Ectodermal cell (in vitro differentiated cells): Measurements from ENCODE around the gene KAT6B.
A peak's percentile ranks its signal among the peaks of the same experiment; 100 is the strongest.

Experiments
- H3K27ac ChIP-seq: 2 replicates; pipeline ENCODE4 v1.7.0; 2013; ENCODE audit warnings: mild to moderate bottlenecking, low read depth, low read length; ENCODE audit not compliant: insufficient read depth, poor library complexity, severe bottlenecking
- H3K27me3 ChIP-seq: 2 replicates; pipeline ENCODE4 v1.7.0; 2013; ENCODE audit warnings: mild to moderate bottlenecking, low read length; ENCODE audit not compliant: insufficient read depth, control insufficient read depth, poor library complexity, severe bottlenecking
- H3K36me3 ChIP-seq: one replicate; pipeline ENCODE4 v1.7.0; 2013; ENCODE audit warnings: low read length; ENCODE audit not compliant: control insufficient read depth, insufficient read depth
- H3K4me1 ChIP-seq: one replicate; pipeline ENCODE4 v1.7.0; 2013; ENCODE audit warnings: low read length; ENCODE audit not compliant: control insufficient read depth, insufficient read depth
- H3K4me3 ChIP-seq: 2 replicates; pipeline ENCODE4 v1.7.0; 2013; ENCODE audit warnings: low read depth, low read length, control low read depth; ENCODE audit not compliant: insufficient read depth
- H3K9me3 ChIP-seq: 2 replicates; pipeline ENCODE4 v1.7.0; 2013; ENCODE audit warnings: mild to moderate bottlenecking, low read length, moderate library complexity; ENCODE audit not compliant: control insufficient read depth
- WGBS, 2 experiments: methylation state at CpG; one replicate each; pipeline ENCODE4 v1.1.7; 2013; ENCODE audit warnings: missing lambda C conversion rate in 2 of 2; 5-methylcytosine and 5-hydroxymethylcytosine counted together

The KAT6B gene

DNA sequence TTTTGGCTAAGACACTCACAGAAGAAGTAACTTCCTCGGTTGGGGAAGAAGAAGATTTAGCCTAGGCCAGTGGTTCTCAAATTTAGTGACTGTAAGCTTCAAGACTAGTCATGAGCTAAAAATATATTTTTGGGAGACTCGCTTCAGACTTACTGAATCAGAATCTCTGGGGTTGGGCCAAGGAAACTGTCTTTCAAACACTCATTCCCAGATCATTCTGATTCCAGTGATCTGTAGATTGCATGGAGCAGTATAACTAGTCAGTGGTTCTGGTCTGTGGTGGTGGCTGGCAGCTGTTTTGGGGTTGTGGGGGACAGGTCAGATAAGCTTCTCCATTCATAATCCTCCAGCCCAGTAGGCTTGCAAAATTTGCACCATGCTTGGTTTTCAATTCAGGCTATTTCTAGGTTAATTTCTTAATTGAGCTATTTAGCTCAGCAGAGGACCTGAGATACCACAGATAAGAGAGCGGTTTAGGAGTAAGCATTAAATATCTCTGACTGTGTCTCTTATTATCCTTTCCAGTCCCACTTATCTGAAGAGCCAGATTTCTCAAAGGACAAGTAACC, 3.8 kb upstream of the KAT6B start:
- Histone ChIP-seq H3K4me1 (no peaks in the 10 kb centered on the region), H3K27me3 (no peaks in the 10 kb centered on the region), H3K36me3 (no peaks in the 10 kb centered on the region), H3K4me3 (no peak overlapping the region), H3K27ac (no peak overlapping the region), H3K9me3 (no peaks in the 10 kb centered on the region)
- 94 to 98% methylated on average over 3 of the region's 3 CpGs for WGBS, 2 experiments

DNA sequence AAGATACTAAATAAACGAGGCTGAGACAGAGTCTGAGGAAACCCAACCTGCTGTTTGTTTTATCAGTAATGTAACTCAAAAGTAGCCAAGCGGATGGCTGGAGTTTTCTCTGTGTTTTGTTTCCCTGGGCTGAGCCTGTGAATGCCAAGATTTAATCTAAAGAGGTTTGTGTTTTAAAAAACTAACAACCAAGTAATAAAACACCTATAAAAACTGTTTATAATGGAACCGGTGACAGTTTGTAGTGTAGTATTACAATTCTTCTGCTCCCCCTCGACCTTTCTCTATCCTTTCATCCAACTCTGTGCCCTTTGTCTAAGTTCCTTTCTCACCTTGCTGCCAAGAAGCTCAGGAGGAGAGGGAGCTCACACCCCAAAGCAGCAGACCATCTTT, 2.6 kb upstream of the KAT6B start:
- H3K4me3 ChIP-seq, result no peak overlapping the region
- WGBS, 2 experiments, result 82 to 88% methylated on average over 2 to 3 of the region's 4 CpGs
- H3K27ac ChIP-seq, result no peak overlapping the region
- no peaks in the 10 kb centered on the region for H3K4me1 ChIP-seq
- no peaks in the 10 kb centered on the region for H3K36me3 ChIP-seq
- no peaks in the 10 kb centered on the region for H3K9me3 ChIP-seq
- H3K27me3 ChIP-seq, result no peaks in the 10 kb centered on the region

DNA sequence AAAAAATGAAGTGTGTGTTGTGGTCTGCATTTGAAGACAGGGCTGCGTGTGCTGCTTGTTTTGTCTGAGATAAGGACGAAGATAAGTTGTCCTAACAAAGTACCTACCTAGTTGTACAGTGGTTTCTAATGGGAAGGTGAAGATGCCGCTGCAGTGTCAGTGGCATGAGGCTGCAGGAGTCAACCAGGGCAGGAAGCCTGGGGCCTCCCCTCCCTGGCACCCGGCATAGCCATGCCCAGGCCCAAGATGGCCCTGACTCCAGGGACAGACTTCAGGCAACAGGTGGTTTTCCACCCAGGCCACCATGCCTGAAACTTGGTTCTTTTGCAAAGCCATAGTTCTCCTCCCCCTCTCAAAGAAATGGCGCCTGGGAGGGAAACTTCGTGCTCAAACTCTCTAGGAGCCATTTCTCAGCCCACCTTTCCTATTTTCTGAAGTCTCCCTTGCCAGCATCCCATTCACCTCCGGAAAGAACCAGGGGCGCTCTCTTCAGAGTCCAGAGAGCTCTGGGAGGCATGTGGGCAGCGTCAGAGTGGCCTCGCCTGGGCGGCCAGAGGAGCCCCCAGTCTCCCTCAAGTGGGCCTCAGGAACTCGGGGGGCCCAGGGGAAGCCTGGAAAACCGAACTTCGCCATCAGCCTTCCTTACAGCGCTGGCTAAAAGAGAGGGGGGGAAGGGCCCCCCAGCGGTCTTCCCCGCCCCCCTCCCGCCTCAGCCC, 2.1 kb upstream of the KAT6B start:
- Histone ChIP-seq H3K4me3 (peak overlapping the region; percentile 83), H3K9me3 (no peaks in the 10 kb centered on the region), H3K36me3 (no peaks in the 10 kb centered on the region), H3K4me1 (no peaks in the 10 kb centered on the region), H3K27ac (no peak overlapping the region), H3K27me3 (no peaks in the 10 kb centered on the region)
- 28 to 30% methylated on average over 17 to 18 of the region's 18 CpGs for WGBS, 2 experiments

DNA sequence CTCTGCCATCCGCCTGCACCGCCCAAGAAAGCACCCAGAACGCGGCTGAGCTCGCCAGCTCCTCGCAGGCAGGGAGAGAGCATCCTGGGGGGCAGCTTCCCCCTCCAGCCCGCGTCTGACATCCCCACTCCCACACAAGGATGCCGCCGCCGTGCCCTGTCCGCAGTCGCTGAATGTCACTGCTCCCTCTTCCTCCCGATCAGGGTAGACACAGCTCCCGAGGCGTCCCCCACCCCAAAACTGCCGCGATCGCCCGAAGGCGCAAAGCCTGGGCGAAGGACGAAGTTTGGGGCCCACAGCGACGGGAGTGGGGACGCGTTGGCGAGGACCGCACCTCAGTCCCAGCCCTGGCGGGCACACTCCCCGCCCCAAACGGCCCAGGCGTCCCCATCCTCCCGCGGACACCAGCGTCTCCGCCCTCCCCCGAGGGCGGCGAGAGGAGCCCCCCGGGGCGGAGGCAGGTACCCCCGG, 1.5 kb upstream of the KAT6B start:
- WGBS, 2 experiments, result 0% methylated on average over 43 of the region's 43 CpGs
- H3K9me3 ChIP-seq, result no peaks in the 10 kb centered on the region
- no peak overlapping the region for H3K27ac ChIP-seq
- H3K36me3 ChIP-seq, result no peaks in the 10 kb centered on the region
- no peaks in the 10 kb centered on the region for H3K27me3 ChIP-seq
- H3K4me3 ChIP-seq, result peak overlapping the region; percentile 83
- no peaks in the 10 kb centered on the region for H3K4me1 ChIP-seq

DNA sequence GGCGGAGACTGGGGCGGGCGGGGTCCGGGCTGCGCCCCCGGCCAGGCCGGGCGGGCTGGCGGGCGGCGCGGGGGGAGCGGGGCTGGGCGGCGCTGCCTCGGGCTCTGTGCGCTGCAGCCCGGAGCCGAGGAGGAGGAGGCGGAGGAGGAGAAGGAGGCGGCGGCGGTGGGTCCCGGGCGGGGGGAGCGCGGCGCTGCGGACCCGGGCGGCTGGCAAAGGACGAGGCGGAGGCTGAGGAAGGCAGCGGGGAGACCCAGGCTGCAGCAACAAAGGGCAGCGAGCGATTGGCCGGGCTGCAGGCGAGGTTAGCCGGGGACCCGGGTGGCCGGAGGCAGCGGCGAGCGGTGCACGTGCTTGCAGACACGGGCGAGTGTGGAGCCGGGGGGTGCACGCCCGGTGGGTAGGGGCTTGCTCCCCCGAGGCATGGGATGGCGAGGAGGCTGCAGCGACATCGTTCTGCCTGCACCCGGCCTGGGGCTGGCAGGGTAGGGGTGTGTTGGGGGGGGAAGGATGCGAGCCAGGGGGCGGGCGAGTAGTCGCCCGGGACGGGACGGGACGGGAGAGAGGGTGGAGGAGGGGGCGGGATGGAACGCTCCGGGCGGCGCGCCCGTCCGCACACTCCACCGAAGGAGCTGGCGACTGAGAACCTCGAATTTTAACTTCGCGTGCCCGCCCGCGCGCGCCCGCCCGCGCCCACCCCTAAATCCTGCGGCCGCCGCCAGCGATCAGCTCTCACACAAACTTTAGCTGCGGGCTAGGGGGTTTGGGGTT, 844 bp upstream of the KAT6B start:
- Histone ChIP-seq H3K4me1 (no peaks in the 10 kb centered on the region), H3K9me3 (no peaks in the 10 kb centered on the region), H3K27ac (peak overlapping the region; percentile 91), H3K4me3 (peak overlapping the region; percentile 83), H3K36me3 (no peaks in the 10 kb centered on the region), H3K27me3 (no peaks in the 10 kb centered on the region)
- 1% methylated on average over 89 of the region's 89 CpGs for WGBS, 2 experiments

DNA sequence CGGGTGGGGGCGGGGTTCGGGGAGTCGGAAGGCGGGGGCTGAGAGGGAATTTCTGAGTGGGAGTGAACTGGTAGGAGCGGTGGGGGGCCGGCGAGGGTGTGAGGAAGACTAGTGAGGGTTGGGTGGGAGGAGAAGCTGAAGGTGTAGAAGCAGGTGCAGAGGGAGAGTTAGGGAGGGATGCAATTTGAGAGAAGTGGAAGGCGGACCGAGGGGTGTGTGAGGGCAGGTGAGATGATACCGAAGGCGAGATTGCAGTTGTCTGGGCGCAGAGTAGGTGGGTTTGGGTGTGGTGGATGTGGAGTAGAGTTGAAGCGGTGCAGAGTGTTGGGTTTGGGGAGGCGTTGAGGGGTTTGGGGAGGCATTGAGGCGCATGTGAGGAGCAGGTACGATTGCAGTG, 643 bp downstream of the KAT6B start:
- no peaks in the 10 kb centered on the region for H3K9me3 ChIP-seq
- no peaks in the 10 kb centered on the region for H3K27me3 ChIP-seq
- no peak overlapping the region for H3K27ac ChIP-seq
- no peaks in the 10 kb centered on the region for H3K4me1 ChIP-seq
- WGBS, 2 experiments, result 7% methylated on average over 17 of the region's 17 CpGs
- no peaks in the 10 kb centered on the region for H3K36me3 ChIP-seq
- peak overlapping the region; percentile 78 for H3K4me3 ChIP-seq

DNA sequence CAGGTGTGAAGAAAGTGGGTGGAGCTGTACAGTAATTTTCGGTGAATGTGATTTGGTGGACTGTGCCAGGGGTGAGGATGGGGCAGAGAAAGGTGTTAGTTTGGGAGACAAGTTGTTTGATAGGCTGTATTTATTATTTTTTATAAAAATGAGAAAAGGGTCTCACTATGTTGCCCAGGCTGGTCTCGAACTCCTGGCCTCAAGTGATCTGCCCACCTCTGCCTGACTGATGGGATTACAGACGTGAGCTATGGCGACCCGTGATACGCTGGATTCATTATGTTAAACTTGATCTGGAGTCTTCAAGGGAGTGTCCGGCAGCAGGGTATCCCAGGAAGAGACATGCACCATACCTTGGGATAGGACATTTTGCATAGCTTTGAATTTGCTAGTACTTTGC, 1.3 kb downstream of the KAT6B start:
- no peak overlapping the region for H3K4me3 ChIP-seq
- H3K27ac ChIP-seq, result no peak overlapping the region
- 91 to 92% methylated on average over 7 of the region's 7 CpGs for WGBS, 2 experiments
- no peaks in the 10 kb centered on the region for H3K9me3 ChIP-seq
- no peaks in the 10 kb centered on the region for H3K27me3 ChIP-seq
- no peaks in the 10 kb centered on the region for H3K36me3 ChIP-seq
- no peaks in the 10 kb centered on the region for H3K4me1 ChIP-seq

DNA sequence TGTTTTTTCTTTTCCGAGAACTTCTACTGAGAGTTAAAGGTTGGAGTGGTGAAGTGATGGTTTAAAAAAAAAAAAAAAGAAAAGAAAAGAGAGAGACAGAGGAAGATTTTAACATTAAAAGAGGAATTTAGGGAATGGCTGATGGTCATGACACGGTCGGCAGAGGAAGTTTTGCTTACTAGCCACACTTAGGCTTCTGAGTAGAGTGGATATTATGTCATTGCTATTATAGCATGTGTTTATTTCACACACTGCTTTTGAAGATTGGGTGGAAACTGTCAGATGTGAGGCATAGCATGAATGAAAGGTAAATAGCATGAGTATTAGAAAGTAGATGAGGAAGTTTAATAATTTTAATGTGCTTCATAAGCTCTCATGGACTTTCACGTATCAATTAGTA, 2.5 kb downstream of the KAT6B start:
- H3K9me3 ChIP-seq, result no peaks in the 10 kb centered on the region
- H3K27me3 ChIP-seq, result no peaks in the 10 kb centered on the region
- 97% methylated on average over 4 of the region's 4 CpGs for WGBS, 2 experiments
- H3K4me1 ChIP-seq, result no peaks in the 10 kb centered on the region
- no peaks in the 10 kb centered on the region for H3K36me3 ChIP-seq
- no peak overlapping the region for H3K4me3 ChIP-seq
- H3K27ac ChIP-seq, result no peak overlapping the region

DNA sequence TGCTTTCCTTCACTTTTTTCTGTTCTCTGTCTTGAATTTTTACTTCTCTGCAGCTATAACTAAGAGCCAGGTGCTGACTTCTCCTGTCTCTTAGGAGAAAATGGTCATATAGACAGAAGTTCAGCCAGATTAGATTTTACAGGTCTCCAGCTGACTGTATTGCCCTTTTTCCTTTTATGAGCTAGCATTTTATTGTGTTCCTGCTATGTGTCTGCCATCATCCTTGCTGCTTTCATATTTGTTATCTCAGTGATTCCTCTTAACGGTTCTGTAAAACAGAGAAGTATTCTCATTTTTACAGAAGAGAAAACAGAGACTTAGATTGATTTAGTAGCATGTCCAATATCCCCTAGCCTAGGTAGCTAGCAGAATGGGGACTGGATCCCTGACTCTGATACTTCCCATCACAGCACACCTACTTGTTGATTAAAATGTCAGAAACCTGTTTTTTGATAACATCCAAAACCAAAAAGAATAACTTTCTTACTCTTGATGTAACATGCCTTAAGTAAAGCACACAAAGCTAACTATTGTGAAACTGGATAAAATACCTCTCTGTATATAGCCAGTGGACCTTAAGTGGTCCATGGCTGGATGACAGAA, 5.2 kb downstream of the KAT6B start:
- H3K27ac ChIP-seq, result no peak overlapping the region

DNA sequence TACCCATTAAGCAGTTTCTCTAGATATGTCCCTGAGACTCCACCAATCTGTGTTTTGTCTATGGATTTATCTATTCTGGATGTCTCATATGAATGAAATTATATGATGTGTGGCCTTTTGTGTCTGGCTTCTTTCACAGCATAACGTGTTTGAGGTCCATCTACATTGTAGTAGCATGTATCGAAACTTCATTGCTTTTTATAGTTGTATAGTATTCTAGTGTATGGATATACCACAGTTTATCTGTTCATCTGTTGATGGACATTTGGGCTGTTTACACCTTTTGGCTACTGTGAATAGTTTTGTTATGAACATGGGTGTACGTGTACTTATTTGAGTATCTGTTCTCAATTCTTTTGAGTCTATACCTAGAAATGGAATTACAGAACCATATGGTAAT, 9.6 kb downstream of the KAT6B start:
- no peaks in the 10 kb centered on the region for H3K9me3 ChIP-seq
- no peaks in the 10 kb centered on the region for H3K4me1 ChIP-seq
- no peak overlapping the region for H3K4me3 ChIP-seq
- WGBS, 2 experiments, result 96 to 98% methylated on average over 3 of the region's 3 CpGs
- no peaks in the 10 kb centered on the region for H3K27me3 ChIP-seq
- no peaks in the 10 kb centered on the region for H3K36me3 ChIP-seq
- H3K27ac ChIP-seq, result no peak overlapping the region

More for the DNA sequence above, 5.2 kb downstream of the KAT6B start:
- no peaks in the 10 kb centered on the region for H3K36me3 ChIP-seq
- H3K27me3 ChIP-seq, result no peaks in the 10 kb centered on the region
- 88 to 100% methylated on average over 1 of the region's 1 CpG for WGBS, 2 experiments
- no peak overlapping the region for H3K4me3 ChIP-seq
- no peaks in the 10 kb centered on the region for H3K4me1 ChIP-seq
- H3K9me3 ChIP-seq, result no peaks in the 10 kb centered on the region
